Esophagus muscularis mucosa (tissue), 4 donors: Measurements from ENCODE around the gene FOXK1. TPM values are rescaled to one million over a fixed set of nuclear protein-coding genes. Genes with fewer than 3 reads are reported as not detected.
A peak's percentile ranks its signal among the peaks of the same experiment; 100 is the strongest.

ENCODE experiments used
- DNase-seq: peaks from one replicate; pipeline ENCODE4 v3.0.0-alpha.2; 2017; ENCODE audit errors: extremely low spot score
- H3K27ac ChIP-seq, 4 donors: fragments of 200-600 bp; sonication (generic); replicated peaks in 1 of 4; 1 replicate in 3 of 4; 2 replicates in 1 of 4; pipeline ENCODE4 v1.5.1; 2016 to 2019; ENCODE audit warnings: mild to moderate bottlenecking in 1 of 4
- H3K27me3 ChIP-seq, 4 donors: fragments of 200-600 bp; sonication (generic); one replicate each; pipeline versions ENCODE4 v1.5.1 to v1.6.0; 2016 to 2019
- H3K36me3 ChIP-seq, 4 donors: fragments of 200-600 bp; sonication (generic); one replicate each; pipeline ENCODE4 v1.5.1; 2016 to 2019
- H3K4me1 ChIP-seq, 4 donors: fragments of 200-600 bp; sonication (generic); one replicate each; pipeline ENCODE4 v1.5.1; 2016 to 2019
- H3K4me3 ChIP-seq, 4 donors: fragments of 200-600 bp; sonication (generic); 1 replicate in 2 of 4; 2 replicates in 2 of 4; pipeline ENCODE4 v1.5.1; 2016 to 2019; ENCODE audit warnings: mild to moderate bottlenecking in 4 of 4, moderate library complexity in 1 of 4
- H3K9me3 ChIP-seq, 4 donors: fragments of 200-600 bp; sonication (generic); 1 replicate in 3 of 4; 2 replicates in 1 of 4; pipeline ENCODE4 v1.5.1; 2016 to 2019
- CTCF ChIP-seq, 3 experiments: fragments of 200-600 bp in 2 of 3; fragments of 450-650 bp in 1 of 3; sonication (generic) in 2 of 3; IDR thresholded peaks; one replicate each; pipeline ENCODE4 v1.5.1; 2017 to 2019; ENCODE audit warnings: antibody characterized with exemption in 3 of 3, mild to moderate bottlenecking in 2 of 3, moderate library complexity in 1 of 3
- EP300 ChIP-seq: sonication (generic); formaldehyde crosslinking; IDR thresholded peaks from one replicate; pipeline ENCODE4 v1.6.1; 2017; ENCODE audit warnings: antibody characterized with exemption
- POLR2A ChIP-seq: fragments of 450-650 bp; IDR thresholded peaks from one replicate; pipeline ENCODE4 v1.6.1; 2017; ENCODE audit warnings: antibody characterized with exemption, moderate library complexity, mild to moderate bottlenecking, low read depth
- POLR2AphosphoS5 ChIP-seq, 2 donors: sonication (generic); formaldehyde crosslinking; IDR thresholded peaks; one replicate each; pipeline ENCODE4 v1.6.1; 2017; ENCODE audit warnings: antibody characterized with exemption in 2 of 2
- WGBS: methylation state at CpG from one replicate; pipeline ENCODE4 v1.1.5; 2018; 5-methylcytosine and 5-hydroxymethylcytosine counted together
- intact Hi-C: fragments of 100-400 bp; cut with DNase I; formaldehyde crosslinking; loops from one replicate; pipeline ENCODE4 v1.15.1; 2023
- total RNA-seq, 4 donors: library from RNA; depleted of rRNA; stranded (reverse); fragments of >200 nt; gene quantifications; one replicate each; pipeline versions ENCODE4 v1.1.0 to v1.2.1, GENCODE V29; 2016

FOXK1 gene
- total RNA-seq, 4 donors from 2014 or later: 23.4 to 46.1 (median 36.3) TPM

- WGBS: 91% methylated on average over 20 of the region's 22 CpGs
- intact Hi-C loops: no loop called here
- H3K27me3 ChIP-seq: no peaks in the 10 kb centered on the region
- TF ChIP-seq POLR2AphosphoS5 (IDR thresholded peaks at IDR 0.05) (no peak), EP300 (no peak), POLR2A (no peak), CTCF (IDR thresholded peaks at IDR 0.05) (no peak)
- H3K9me3 ChIP-seq: no peaks in the 10 kb centered on the region
- H3K36me3 ChIP-seq: peaks cover 0 to 19% (median 11%) of the 10 kb centered on the region in 4 donors
- H3K27ac ChIP-seq: no peak overlapping the region
- DNase-seq: no peak
- H3K4me1 ChIP-seq: peaks cover 43 to 74% (median 59%) of the 10 kb centered on the region in 4 donors
- no peak overlapping the region for H3K4me3 ChIP-seq
Observed at GRCh38 chr7:4718075-4718474, 36.0 kb downstream of the FOXK1 start.

- 89% methylated on average over 3 of the region's 3 CpGs for WGBS
- DNase-seq: no peak
- intact Hi-C loops: no loop called here
- H3K4me3 ChIP-seq: no peak overlapping the region
- H3K36me3 ChIP-seq: peaks cover 0 to 22% (median 11%) of the 10 kb centered on the region in 4 donors
- no peaks in the 10 kb centered on the region for H3K27me3 ChIP-seq
- H3K4me1 ChIP-seq: peaks cover 44 to 74% (median 57%) of the 10 kb centered on the region in 4 donors
- TF ChIP-seq CTCF (IDR thresholded peaks at IDR 0.05): no peak
- TF ChIP-seq POLR2A: no peak
- TF ChIP-seq EP300: no peak
- TF ChIP-seq POLR2AphosphoS5 (IDR thresholded peaks at IDR 0.05): no peak
- no peak overlapping the region for H3K27ac ChIP-seq
- H3K9me3 ChIP-seq: no peaks in the 10 kb centered on the region
Observed at GRCh38 chr7:4720225-4720624, 38.1 kb downstream of the FOXK1 start.

GRCh38 chr7:4722308-4722707 lies 40.2 kb downstream of the FOXK1 start:
- 90% methylated on average over 20 of the region's 20 CpGs for WGBS
- DNase-seq: no peak
- intact Hi-C loops: no loop called here
- Histone ChIP-seq H3K4me1 (peaks cover 49 to 73% (median 55%) of the 10 kb centered on the region in 4 donors), H3K27ac (no peak overlapping the region), H3K27me3 (no peaks in the 10 kb centered on the region), H3K36me3 (peaks cover 0 to 22% (median 11%) of the 10 kb centered on the region in 4 donors), H3K9me3 (no peaks in the 10 kb centered on the region), H3K4me3 (no peak overlapping the region)
- TF ChIP-seq POLR2AphosphoS5 (IDR thresholded peaks at IDR 0.05) (no peak), CTCF (IDR thresholded peaks at IDR 0.05) (no peak), EP300 (no peak), POLR2A (no peak)

- Histone ChIP-seq H3K9me3 (no peaks in the 10 kb centered on the region), H3K27me3 (no peaks in the 10 kb centered on the region), H3K4me3 (no peak overlapping the region), H3K4me1 (peaks cover 55 to 79% (median 60%) of the 10 kb centered on the region in 4 donors), H3K27ac (peak overlapping the region in 2 of 4 donors; percentile 24 to 96), H3K36me3 (peaks cover 0 to 23% (median 10%) of the 10 kb centered on the region in 4 donors)
- DNase-seq: no peak
- no peak for TF ChIP-seq CTCF (IDR thresholded peaks at IDR 0.05)
- TF ChIP-seq POLR2AphosphoS5 (IDR thresholded peaks at IDR 0.05): no peak
- TF ChIP-seq EP300: no peak
- TF ChIP-seq POLR2A: no peak
- WGBS: 70% methylated on average over 21 of the region's 30 CpGs
- intact Hi-C loops: no loop called here
Observed at GRCh38 chr7:4722960-4723630, 41.0 kb downstream of the FOXK1 start.
